Lung (tissue), 12 donors: ENCODE results near the gene IRF2BP1. TPM values are rescaled to one million over a fixed set of nuclear protein-coding genes. Genes with fewer than 3 reads are reported as not detected.

Source experiments
- ATAC-seq: fragments of 200-7000 bp; cut with Tn5 transposase; one replicate; pipeline ENCODE4 v1.9.1; 2020; ENCODE audit warnings: moderate number of reproducible peaks; ENCODE audit not compliant: insufficient read depth, low FRiP score
- DNase-seq, 3 donors: peaks; one replicate each; pipeline ENCODE4 v3.0.0-alpha.2; 2013 to 2017
- H3K27ac ChIP-seq, 2 donors: one replicate each; pipeline ENCODE4 v1.5.1; 2013; ENCODE audit warnings: mild to moderate bottlenecking in 2 of 2, moderate library complexity in 2 of 2, control low read depth in 1 of 2, inconsistent platforms in 1 of 2, low read depth in 1 of 2, low read length in 1 of 2
- H3K27me3 ChIP-seq, 3 donors: one replicate each; pipeline ENCODE4 v1.5.1; 2013; ENCODE audit warnings: low read length in 2 of 3; ENCODE audit not compliant: control insufficient read depth in 3 of 3, insufficient read depth in 3 of 3
- H3K36me3 ChIP-seq, 4 donors: one replicate each; pipeline ENCODE4 v1.5.1; 2013; ENCODE audit warnings: low read length in 4 of 4, mild to moderate bottlenecking in 1 of 4, moderate library complexity in 1 of 4; ENCODE audit not compliant: control insufficient read depth in 4 of 4, insufficient read depth in 4 of 4
- H3K4me1 ChIP-seq, 5 donors: one replicate each; pipeline ENCODE4 v1.5.1; 2013; ENCODE audit warnings: low read length in 5 of 5, mild to moderate bottlenecking in 2 of 5, moderate library complexity in 1 of 5; ENCODE audit not compliant: control insufficient read depth in 5 of 5, insufficient read depth in 5 of 5
- H3K4me3 ChIP-seq: one replicate; pipeline ENCODE4 v1.5.1; 2013; ENCODE audit warnings: mild to moderate bottlenecking, control low read depth, moderate library complexity
- H3K9ac ChIP-seq, 2 donors: one replicate each; pipeline ENCODE4 v1.5.1; 2013; ENCODE audit warnings: low read length in 2 of 2, control low read depth in 1 of 2; ENCODE audit not compliant: insufficient read depth in 1 of 2
- H3K9me3 ChIP-seq, 4 donors: one replicate each; pipeline ENCODE4 v1.5.1; 2013; ENCODE audit warnings: low read length in 3 of 4, mild to moderate bottlenecking in 1 of 4, moderate library complexity in 1 of 4; ENCODE audit not compliant: control insufficient read depth in 4 of 4, insufficient read depth in 3 of 4
- CTCF ChIP-seq: IDR thresholded peaks from 2 replicates; pipeline ENCODE4 v1.5.1; 2012; ENCODE audit warnings: mild to moderate bottlenecking; ENCODE audit errors: control extremely low read depth, extremely low read depth
- WGBS, 2 donors: extraction: QIAGEN DNeasy Blood & Tissue Kit; methylation state at CpG; one replicate each; pipeline ENCODE4 v1.1.7; 2013; 5-methylcytosine and 5-hydroxymethylcytosine counted together
- polyA plus RNA-seq, 2 donors: library from polyadenylated mRNA; stranded (reverse); fragments of 200-250 nt; gene quantifications; one replicate each; pipeline ENCODE4 v1.2.1, GENCODE V29; 2013
- total RNA-seq, 2 donors: library from RNA; depleted of rRNA in 1 of 2; stranded (reverse); fragments of >200 nt in 1 of 2; gene quantifications; one replicate each; pipeline ENCODE4 v1.2.1, GENCODE V29; 2014 to 2021
- donor health status: control.
- donor health status: control.
- donor health status: Bipolar disorder and iron deficiency.
- donor health status: healthy.
- donor health status: DM: yes; HTN: yes; CAD: no.

Gene IRF2BP1
- total and polyA plus RNA-seq, 4 donors: 10.9 to 24.3 (median 19.2) TPM

DNA sequence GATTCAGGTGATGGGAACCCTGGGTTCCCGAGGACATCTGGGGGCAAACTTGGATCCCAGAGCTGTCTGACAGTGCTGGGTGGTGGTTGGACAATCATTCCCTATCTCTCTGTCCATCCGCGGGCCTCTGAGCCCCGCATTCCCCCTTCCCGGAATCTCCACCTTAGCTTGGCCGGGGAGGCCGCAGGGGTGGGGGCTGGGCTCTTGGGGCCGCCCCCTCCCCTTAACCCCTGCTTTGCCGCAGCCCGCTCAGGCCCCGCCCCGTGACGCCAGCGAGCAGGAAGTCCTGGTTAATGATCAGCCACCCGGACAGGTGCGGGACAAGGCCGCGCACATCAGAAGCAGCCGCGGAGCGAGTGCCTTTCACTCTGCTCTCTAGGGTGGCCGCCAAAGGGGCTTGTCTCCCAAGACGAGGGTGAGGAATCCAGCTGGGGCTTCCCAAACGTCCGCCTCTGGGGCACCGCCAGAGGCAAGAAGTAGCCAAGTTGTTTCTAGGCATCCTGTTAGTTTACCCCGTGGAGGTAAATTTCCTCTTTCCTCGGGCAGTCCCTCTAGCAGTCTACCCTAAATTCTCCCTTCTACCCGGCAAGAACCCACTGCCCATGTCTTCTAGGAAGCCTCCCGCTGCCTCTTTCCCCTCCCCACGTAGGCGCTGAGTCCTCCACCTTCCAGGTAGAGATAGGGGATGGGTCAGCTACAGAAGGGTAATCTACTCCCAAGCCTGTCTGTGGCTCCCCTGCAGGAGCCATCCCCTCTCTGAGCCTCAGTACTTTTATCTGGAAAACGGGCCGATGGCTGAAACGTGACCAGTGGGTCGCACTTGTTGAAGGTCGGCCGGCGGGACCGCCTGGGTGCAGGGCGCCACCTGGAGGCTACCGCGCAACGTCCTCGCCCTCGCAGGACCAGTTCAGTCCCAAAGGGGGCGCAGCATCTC lies 3.0 kb downstream of the IRF2BP1 start:
- Histone ChIP-seq H3K4me1 (peaks cover 2 to 32% (median 17%) of the 10 kb centered on the region in 5 donors), H3K36me3 (peaks cover 0 to 10% (median 1%) of the 10 kb centered on the region in 4 donors), H3K9ac (no peak overlapping the region), H3K27me3 (no peaks in the 10 kb centered on the region), H3K4me3 (no peak overlapping the region), H3K27ac (peak overlapping the region in 1 of 2 donors; percentile 61), H3K9me3 (no peaks in the 10 kb centered on the region)
- DNase-seq: peak; percentile 86 to 92 (median 88)
- TF ChIP-seq CTCF: peak; percentile 99
- ATAC-seq: peak; percentile 44
- WGBS, 2 donors: 24 to 26% methylated on average over 47 of the region's 47 CpGs

GRCh38 chr19:45881909-45882528 lies 3.9 kb downstream of the IRF2BP1 start:
- peaks cover 2 to 33% (median 18%) of the 10 kb centered on the region in 5 donors for H3K4me1 ChIP-seq
- peak; percentile 43 to 74 (median 66) for DNase-seq
- H3K36me3 ChIP-seq: peaks cover 0 to 10% (median 1%) of the 10 kb centered on the region in 4 donors
- no peak overlapping the region for H3K4me3 ChIP-seq
- 56 to 59% methylated on average over 4 of the region's 4 CpGs for WGBS, 2 donors
- no peak overlapping the region for H3K27ac ChIP-seq
- H3K27me3 ChIP-seq: no peaks in the 10 kb centered on the region
- no peaks in the 10 kb centered on the region for H3K9me3 ChIP-seq
- TF ChIP-seq CTCF: no peak
- no peak overlapping the region for H3K9ac ChIP-seq
- no peak for ATAC-seq

- no peak for ATAC-seq
- Histone ChIP-seq H3K4me1 (peaks cover 2 to 37% (median 18%) of the 10 kb centered on the region in 5 donors), H3K9ac (no peak overlapping the region), H3K4me3 (no peak overlapping the region), H3K36me3 (peaks cover 0 to 10% (median 1%) of the 10 kb centered on the region in 4 donors), H3K27me3 (no peaks in the 10 kb centered on the region), H3K27ac (no peak overlapping the region), H3K9me3 (no peaks in the 10 kb centered on the region)
- no peak for TF ChIP-seq CTCF
- no peak for DNase-seq
- 81 to 85% methylated on average over 10 of the region's 10 CpGs for WGBS, 2 donors
These were observed 4.6 kb downstream of the IRF2BP1 start for GRCh38 chr19:45881082-45881908.
